SK-N-DZ (cell line): ENCODE results near the gene MIER3.
A peak's percentile ranks its signal among the peaks of the same experiment; 100 is the strongest.

Experiments used
- DNase-seq: peaks from one replicate; pipeline ENCODE4 v3.0.0-alpha.2; 2015; ENCODE audit warnings: low spot score

MIER3 gene

GRCh38 chr5:56961746-56962145 is 9.8 kb upstream of the MIER3 start:
- no peak for DNase-seq

- DNase-seq = no peak
These were observed 7.4 kb upstream of the MIER3 start for GRCh38 chr5:56959326-56959725.

- no peak for DNase-seq
These were observed 6.7 kb upstream of the MIER3 start for GRCh38 chr5:56958595-56958994.

- no peak for DNase-seq
These were observed 2.3 kb upstream of the MIER3 start for GRCh38 chr5:56954262-56954661.

GRCh38 chr5:56951126-56951945 is 587 bp downstream of the MIER3 start:
- DNase-seq = peak; percentile 78

GRCh38 chr5:56950626-56951125 is 1.2 kb downstream of the MIER3 start:
- DNase-seq = peak; percentile 53

- no peak for DNase-seq
These were observed 4.9 kb downstream of the MIER3 start for GRCh38 chr5:56947052-56947451.

GRCh38 chr5:56941981-56942380 is 9.9 kb downstream of the MIER3 start:
- no peak for DNase-seq

GRCh38 chr5:56938858-56939257 is 13.1 kb downstream of the MIER3 start:
- DNase-seq = no peak

- DNase-seq = no peak
These were observed 17.6 kb downstream of the MIER3 start for GRCh38 chr5:56934325-56934724.

- no peak for DNase-seq
These were observed 29.0 kb downstream of the MIER3 start for GRCh38 chr5:56922922-56923321.

- no peak for DNase-seq
These were observed 31.8 kb downstream of the MIER3 start for GRCh38 chr5:56919942-56920662.

- no peak for DNase-seq
These were observed 33.9 kb downstream of the MIER3 start for GRCh38 chr5:56918054-56918453.

- no peak for DNase-seq
These were observed 34.4 kb downstream of the MIER3 start for GRCh38 chr5:56917534-56917933.

GRCh38 chr5:56914678-56915077 is 37.2 kb downstream of the MIER3 start:
- DNase-seq = no peak

GRCh38 chr5:56913766-56914165 is 38.2 kb downstream of the MIER3 start:
- DNase-seq = no peak

- DNase-seq = no peak
These were observed 41.5 kb downstream of the MIER3 start for GRCh38 chr5:56910210-56910965.

- peak; percentile 94 for DNase-seq
These were observed 42.4 kb downstream of the MIER3 start, which contains the start of gene SETD9 for GRCh38 chr5:56909294-56910209. Gene SETD9, plus strand, starts transcription at chr5:56909596. Its CDS starts 50 bp downstream, at chr5:56909646.

GRCh38 chr5:56908942-56909293 is 43.0 kb downstream of the MIER3 start:
- DNase-seq = no peak

GRCh38 chr5:56900858-56901578 is 50.9 kb downstream of the MIER3 start:
- DNase-seq = peak; percentile 46
